A673 (cell line): Measurements from ENCODE around the gene COX6B2.

Source experiments
- EZH2 ChIP-seq: fragments of 200-600 bp; sonication (generic); IDR thresholded peaks from 2 replicates; pipeline ENCODE4 v1.6.1; 2017; ENCODE audit warnings: borderline replicate concordance, low read depth, mild to moderate bottlenecking, mixed read lengths, antibody characterized with exemption, low read length; ENCODE audit not compliant: poor library complexity, severe bottlenecking
- TF ChIP-seq, protein P1 (sequence below): fragments of 300-800, 200-600 bp; sonication (generic); conservative IDR thresholded peaks from 2 replicates; pipeline ENCODE4 v1.5.1; 2017; ENCODE audit warnings: low read depth, mild to moderate bottlenecking, antibody characterized with exemption, low read length, moderate library complexity, mixed read lengths

DNA sequence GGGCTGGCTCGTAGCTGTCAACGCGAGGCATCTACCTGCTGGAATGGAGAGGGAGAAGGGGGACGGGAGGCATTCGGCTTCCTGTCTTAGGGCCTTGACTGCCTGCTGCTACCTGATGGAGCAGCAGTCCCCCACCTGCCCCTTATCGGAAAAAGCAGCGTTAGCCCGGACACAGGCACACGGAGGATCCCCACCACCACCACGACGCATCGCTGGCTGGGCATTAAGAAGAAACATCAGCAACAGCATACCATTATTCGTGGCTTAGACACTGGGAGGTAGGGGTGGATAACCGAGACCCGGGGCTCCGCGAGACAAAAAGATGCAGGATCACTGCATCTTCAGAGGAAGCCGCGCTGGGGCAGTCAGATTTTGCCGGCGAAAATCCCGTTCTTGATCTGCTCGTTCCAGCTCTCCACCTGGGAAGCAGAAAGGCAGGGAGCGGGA is 1.1 kb downstream of the COX6B2 start:
- TF ChIP-seq, protein P1, sequence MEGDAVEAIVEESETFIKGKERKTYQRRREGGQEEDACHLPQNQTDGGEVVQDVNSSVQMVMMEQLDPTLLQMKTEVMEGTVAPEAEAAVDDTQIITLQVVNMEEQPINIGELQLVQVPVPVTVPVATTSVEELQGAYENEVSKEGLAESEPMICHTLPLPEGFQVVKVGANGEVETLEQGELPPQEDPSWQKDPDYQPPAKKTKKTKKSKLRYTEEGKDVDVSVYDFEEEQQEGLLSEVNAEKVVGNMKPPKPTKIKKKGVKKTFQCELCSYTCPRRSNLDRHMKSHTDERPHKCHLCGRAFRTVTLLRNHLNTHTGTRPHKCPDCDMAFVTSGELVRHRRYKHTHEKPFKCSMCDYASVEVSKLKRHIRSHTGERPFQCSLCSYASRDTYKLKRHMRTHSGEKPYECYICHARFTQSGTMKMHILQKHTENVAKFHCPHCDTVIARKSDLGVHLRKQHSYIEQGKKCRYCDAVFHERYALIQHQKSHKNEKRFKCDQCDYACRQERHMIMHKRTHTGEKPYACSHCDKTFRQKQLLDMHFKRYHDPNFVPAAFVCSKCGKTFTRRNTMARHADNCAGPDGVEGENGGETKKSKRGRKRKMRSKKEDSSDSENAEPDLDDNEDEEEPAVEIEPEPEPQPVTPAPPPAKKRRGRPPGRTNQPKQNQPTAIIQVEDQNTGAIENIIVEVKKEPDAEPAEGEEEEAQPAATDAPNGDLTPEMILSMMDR, result no peak
- TF ChIP-seq EZH2, result no peak
